ENCODE data around the gene EPS8L1.
"Not testable (repeated sequence)": the region's sequence is repeated elsewhere in the genome, so short reads cannot be mapped to it uniquely, and the experiment has no call there.

EPS8L1 gene

DNA sequence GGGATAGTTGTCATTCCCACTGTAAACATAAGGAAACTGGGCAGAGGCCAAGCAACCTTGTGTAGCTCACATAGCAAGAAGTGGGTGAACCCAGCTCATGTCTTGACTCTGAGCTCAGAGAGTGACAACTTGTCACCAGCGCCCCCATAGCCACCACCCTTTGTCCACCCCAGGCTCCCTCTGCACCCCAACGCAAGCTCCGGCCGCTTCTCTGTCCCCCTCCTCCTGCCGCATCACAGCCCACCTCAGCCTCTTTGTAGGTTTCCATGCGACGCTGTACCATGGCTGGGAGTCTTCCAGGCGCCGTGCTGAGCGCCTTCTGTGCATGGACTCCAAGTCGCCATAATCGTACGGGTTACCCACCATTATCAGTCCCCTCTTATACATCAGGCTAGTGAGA lies 40.9 kb upstream of the EPS8L1 start:
- TF ChIP-seq, protein P1, sequence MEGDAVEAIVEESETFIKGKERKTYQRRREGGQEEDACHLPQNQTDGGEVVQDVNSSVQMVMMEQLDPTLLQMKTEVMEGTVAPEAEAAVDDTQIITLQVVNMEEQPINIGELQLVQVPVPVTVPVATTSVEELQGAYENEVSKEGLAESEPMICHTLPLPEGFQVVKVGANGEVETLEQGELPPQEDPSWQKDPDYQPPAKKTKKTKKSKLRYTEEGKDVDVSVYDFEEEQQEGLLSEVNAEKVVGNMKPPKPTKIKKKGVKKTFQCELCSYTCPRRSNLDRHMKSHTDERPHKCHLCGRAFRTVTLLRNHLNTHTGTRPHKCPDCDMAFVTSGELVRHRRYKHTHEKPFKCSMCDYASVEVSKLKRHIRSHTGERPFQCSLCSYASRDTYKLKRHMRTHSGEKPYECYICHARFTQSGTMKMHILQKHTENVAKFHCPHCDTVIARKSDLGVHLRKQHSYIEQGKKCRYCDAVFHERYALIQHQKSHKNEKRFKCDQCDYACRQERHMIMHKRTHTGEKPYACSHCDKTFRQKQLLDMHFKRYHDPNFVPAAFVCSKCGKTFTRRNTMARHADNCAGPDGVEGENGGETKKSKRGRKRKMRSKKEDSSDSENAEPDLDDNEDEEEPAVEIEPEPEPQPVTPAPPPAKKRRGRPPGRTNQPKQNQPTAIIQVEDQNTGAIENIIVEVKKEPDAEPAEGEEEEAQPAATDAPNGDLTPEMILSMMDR (IDR thresholded peaks at IDR 0.05): no peak
- Histone ChIP-seq H3K4me3 (no peak overlapping the region), H3K27ac (no peak overlapping the region)
- no peak for DNase-seq (ENCODE audit: low spot score)

DNA sequence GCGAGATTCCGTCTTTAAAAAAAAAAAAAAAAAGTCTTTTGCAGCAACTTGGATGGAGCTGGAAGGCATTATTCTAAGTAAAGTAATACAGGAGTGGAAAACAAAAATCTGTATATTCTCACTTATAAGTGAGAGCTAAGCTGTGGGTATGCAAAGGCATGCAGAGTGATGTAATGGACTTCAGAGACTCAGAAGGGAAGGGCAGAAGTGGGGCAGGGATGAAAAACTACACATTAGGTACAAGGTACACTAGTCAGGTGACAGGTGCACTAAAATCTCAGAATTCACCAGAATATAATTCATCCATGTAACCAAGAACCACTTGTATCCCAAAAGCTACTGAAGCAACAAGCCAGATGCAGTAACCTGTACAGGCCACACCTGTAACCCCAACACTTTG lies 39.6 kb upstream of the EPS8L1 start:
- TF ChIP-seq, protein P1 (IDR thresholded peaks at IDR 0.05): no peak
- Histone ChIP-seq H3K4me3 (no peak overlapping the region), H3K27ac (no peak overlapping the region)
- no peak for DNase-seq (ENCODE audit: low spot score)

DNA sequence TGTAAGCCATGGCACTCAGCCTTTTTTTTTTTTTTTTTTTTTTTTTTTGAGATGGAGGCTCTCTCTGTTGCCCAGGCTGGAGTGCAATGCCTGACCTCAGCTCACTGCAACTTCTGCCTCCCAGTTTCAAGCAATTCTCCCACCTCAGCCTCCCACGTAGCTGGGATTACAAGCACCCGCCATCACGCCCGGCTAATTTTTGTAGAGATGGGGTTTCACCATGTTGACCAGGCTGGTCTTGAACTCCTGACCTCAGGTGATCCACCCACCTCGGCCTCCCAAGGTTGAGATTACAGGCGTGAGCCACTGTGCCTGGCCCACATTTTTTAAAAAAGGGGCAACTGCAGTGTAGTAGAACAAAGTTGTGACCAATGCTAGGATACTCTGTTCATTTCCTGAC lies 38.1 kb upstream of the EPS8L1 start:
- H3K27ac ChIP-seq; H3K4me3 ChIP-seq; DNase-seq (ENCODE audit: low spot score): not testable (repeated sequence)

DNA sequence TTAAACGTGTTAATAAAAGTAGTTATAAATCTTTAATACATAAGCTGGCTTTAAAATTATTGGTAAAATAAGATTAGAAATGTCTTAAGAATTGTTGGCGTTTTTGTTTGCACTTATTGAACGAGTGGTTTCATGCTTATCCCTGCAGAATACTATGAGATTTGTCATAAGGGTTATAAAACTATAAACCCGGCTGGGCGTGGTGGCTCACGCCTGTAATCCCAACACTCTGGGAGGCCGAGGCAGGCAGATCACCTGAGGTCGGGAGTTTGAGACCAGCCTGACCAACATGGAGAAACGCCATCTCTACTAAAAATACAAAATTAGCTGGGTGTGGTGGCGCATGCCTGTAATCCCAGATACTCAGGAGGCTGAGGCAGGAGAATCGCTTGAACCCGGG lies 35.0 kb upstream of the EPS8L1 start:
- not testable (repeated sequence) for H3K4me3 ChIP-seq; H3K27ac ChIP-seq; DNase-seq (ENCODE audit: low spot score)

DNA sequence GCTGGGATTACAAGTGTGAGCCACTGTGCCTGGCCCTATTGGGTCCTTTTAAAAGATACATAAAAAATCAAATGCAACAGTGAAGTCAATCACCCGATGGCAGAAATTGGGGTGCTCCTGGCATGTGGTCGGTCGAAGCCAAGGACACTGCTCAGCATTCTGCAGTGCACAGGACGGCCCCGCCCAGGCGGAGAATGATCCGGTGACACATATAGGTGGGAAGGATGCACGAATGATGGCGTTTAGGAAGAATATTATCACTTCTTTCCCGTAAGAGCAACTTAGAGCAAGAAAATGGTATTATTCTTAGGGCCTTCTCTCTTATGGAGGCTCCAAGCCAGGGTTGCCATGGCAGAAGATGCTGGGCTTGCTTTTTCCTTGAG lies 34.4 kb upstream of the EPS8L1 start:
- H3K4me3 ChIP-seq: no peak overlapping the region
- DNase-seq (ENCODE audit: low spot score): no peak
- TF ChIP-seq, protein P1 (IDR thresholded peaks at IDR 0.05): no peak
- H3K27ac ChIP-seq: no peak overlapping the region

DNA sequence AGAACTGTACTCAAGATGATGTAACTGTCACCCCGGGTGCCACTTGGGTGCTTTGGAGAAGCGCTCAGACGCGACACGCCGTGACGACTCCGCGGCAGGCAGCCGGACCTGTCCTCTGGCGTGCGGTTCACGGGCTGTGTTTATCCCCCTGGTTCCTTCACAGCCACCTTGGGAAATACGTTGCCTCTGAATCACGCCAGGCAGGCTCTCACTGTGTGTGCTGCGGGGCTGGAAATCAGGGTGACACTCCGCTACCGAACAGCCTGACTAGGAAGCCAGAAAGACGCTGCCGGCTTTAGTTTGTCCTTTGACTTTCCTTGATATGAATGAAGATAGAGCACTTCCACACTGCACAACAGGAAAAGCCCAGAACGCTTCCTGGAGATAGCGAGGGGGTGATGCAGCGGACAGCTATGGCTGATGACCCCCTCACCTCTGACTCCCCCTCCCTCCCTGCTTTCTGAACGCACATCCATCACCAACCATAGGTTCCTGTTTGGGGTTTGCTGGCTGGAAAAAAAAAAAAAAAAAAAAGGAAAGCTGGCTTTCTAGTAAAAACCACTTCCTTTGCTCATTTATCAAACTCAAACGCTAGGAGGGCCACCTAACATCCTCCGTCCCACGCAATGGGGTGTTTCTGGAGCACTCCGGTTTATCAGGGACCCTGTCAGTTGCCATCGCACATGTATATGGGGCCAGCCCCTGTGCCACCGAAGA lies 33.9 kb upstream of the EPS8L1 start:
- no peak for DNase-seq (ENCODE audit: low spot score)
- TF ChIP-seq, protein P1 (IDR thresholded peaks at IDR 0.05): no peak
- Histone ChIP-seq H3K27ac (no peak overlapping the region), H3K4me3 (no peak overlapping the region)

DNA sequence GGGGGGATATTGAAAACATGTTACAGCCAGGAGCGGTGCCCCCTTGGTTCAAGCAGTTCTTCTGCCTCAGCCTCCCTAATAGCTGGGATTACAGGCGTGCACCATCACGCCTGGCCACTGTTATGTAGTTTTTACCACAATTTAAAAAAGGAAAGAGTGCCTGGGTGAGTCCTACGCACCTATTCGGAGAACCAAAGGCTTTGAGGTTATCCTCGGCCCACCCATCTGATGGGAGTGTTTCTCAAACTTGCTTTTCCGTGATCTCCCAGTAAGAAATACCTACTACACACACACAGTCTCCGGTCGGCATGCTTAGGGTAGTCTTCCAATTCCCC lies 33.4 kb upstream of the EPS8L1 start:
- Histone ChIP-seq H3K27ac (no peak overlapping the region), H3K4me3 (no peak overlapping the region)
- TF ChIP-seq, protein P1 (IDR thresholded peaks at IDR 0.05): no peak
- no peak for DNase-seq (ENCODE audit: low spot score)

DNA sequence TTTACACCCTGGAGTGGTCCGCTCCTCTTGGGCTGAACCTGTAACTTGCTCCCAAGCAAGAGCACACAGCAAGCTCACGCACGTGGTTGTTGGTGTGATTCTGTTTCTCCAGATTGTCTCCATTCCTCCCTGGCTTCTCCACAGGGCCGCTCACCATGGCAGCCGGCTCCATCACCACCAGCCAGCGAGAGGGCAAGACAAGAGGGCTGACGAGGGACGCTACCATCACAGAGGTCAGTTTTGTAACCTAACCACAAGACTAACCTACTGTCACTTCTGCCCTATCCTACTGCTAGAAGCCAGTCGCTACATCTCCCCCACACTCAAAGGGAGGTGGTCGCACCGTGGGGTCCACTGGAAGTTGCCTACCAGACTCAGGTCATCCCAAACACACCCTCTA lies 33.0 kb upstream of the EPS8L1 start:
- DNase-seq (ENCODE audit: low spot score): no peak
- TF ChIP-seq, protein P1 (IDR thresholded peaks at IDR 0.05): no peak
- no peak overlapping the region for H3K4me3 ChIP-seq
- no peak overlapping the region for H3K27ac ChIP-seq

Data from coronary artery (tissue), 2 donors.